Endothelial cell of umbilical vein (primary cell): ENCODE results near the gene ZBTB18. TPM values are rescaled to one million over a fixed set of nuclear protein-coding genes. Genes with fewer than 3 reads are reported as not detected.
"Not testable (repeated sequence)": the region's sequence is repeated elsewhere in the genome, so short reads cannot be mapped to it uniquely, and the experiment has no call there.

Experiments
- BruUV-seq: library from RNA; stranded (reverse); fragments of 400-500 nt; replicated peaks from 2 replicates; lab custom pipeline; 2021; lab: Mats Ljungman, UMichigan
- CTCF ChIA-PET: fragments of 300-600, 350-600 bp; sonication (Branson Sonifier 250); formaldehyde crosslinking; loops from one replicate; lab custom pipeline; 2021; ENCODE audit warnings: antibody characterized with exemption, inconsistent platforms; lab: Charles Lee
- POLR2A ChIA-PET: fragments of 300-600, 350-600 bp; sonication (Branson Sonifier 250); formaldehyde crosslinking; loops from one replicate; lab custom pipeline; 2021; ENCODE audit warnings: antibody characterized with exemption, inconsistent platforms; lab: Charles Lee
- DNase-seq: peaks from one replicate; pipeline ENCODE4 v3.0.0-alpha.2; 2011; ENCODE audit warnings: low read depth, low spot score
- FAIRE-seq: peaks from 2 replicates; lab custom pipeline; 2011; peaks lifted over from hg19 to GRCh38; lab: Jason Lieb, UNC
- H2AFZ ChIP-seq: 2 replicates; pipeline ENCODE4 v1.6.0; 2012; ENCODE audit warnings: low read depth, low read length, control low read depth, inconsistent platforms
- H3K27ac ChIP-seq: 2 replicates; pipeline ENCODE4 v1.5.1; 2011; ENCODE audit warnings: low read depth, mild to moderate bottlenecking, control low read depth, low read length, moderate library complexity; ENCODE audit not compliant: insufficient read depth
- H3K27me3 ChIP-seq, 2 experiments: 2 replicates each; pipeline versions ENCODE4 v1.6.0 to v1.6.1; 2011; ENCODE audit warnings: low read length in 2 of 2, mixed read lengths in 1 of 2; ENCODE audit not compliant: control insufficient read depth in 2 of 2, insufficient read depth in 2 of 2
- H3K36me3 ChIP-seq, 2 experiments: 2 replicates in 1 of 2; 3 replicates in 1 of 2; pipeline ENCODE4 v1.5.1; 2011; ENCODE audit warnings: low read length in 2 of 2, mild to moderate bottlenecking in 1 of 2, moderate library complexity in 1 of 2; ENCODE audit not compliant: control insufficient read depth in 2 of 2, insufficient read depth in 2 of 2; ENCODE audit errors: extremely low read depth in 1 of 2
- H3K4me1 ChIP-seq: 3 replicates; pipeline ENCODE4 v1.5.1; 2011; ENCODE audit warnings: mild to moderate bottlenecking, low read length; ENCODE audit not compliant: control insufficient read depth, insufficient read depth; ENCODE audit errors: extremely low read depth
- H3K4me2 ChIP-seq: 2 replicates; pipeline ENCODE4 v1.6.1; 2011; ENCODE audit warnings: low read length, control low read depth, mixed read lengths; ENCODE audit not compliant: insufficient read depth
- H3K4me3 ChIP-seq, 3 experiments: fragments of 200-600 bp in 1 of 3; sonication (generic), shearing (Covaris generic) in 1 of 3; replicated peaks in 1 of 3; 2 replicates each; pipeline ENCODE4 v1.5.1; 2011 to 2016; ENCODE audit warnings: control low read depth in 3 of 3, low read length in 3 of 3, mild to moderate bottlenecking in 2 of 3, inconsistent platforms in 1 of 3, low read depth in 1 of 3, moderate library complexity in 1 of 3; ENCODE audit not compliant: insufficient read depth in 1 of 3
- H3K79me2 ChIP-seq: 2 replicates; pipeline ENCODE4 v1.6.0; 2012; ENCODE audit warnings: low read length, inconsistent platforms; ENCODE audit not compliant: control insufficient read depth, insufficient read depth
- H3K9ac ChIP-seq: replicated peaks from 2 replicates; pipeline ENCODE3; 2011; ENCODE audit warnings: low read length, control low read depth; ENCODE audit not compliant: insufficient read depth; ENCODE audit errors: extremely low read depth
- H3K9me1 ChIP-seq: replicated peaks from 3 replicates; pipeline ENCODE4 v1.6.0; 2011; ENCODE audit warnings: mild to moderate bottlenecking, low read length; ENCODE audit not compliant: control insufficient read depth, insufficient read depth; ENCODE audit errors: extremely low read depth
- H3K9me3 ChIP-seq: replicated peaks from 2 replicates; pipeline ENCODE4 v1.5.1; 2012; ENCODE audit warnings: low read length, inconsistent platforms; ENCODE audit not compliant: control insufficient read depth, insufficient read depth
- H4K20me1 ChIP-seq: replicated peaks from 2 replicates; pipeline ENCODE3; 2011; ENCODE audit warnings: mild to moderate bottlenecking, low read length; ENCODE audit not compliant: control insufficient read depth, insufficient read depth; ENCODE audit errors: extremely low read depth
- EZH2 ChIP-seq: IDR thresholded peaks from 2 replicates; pipeline ENCODE4 v1.6.1; 2012; ENCODE audit warnings: borderline replicate concordance, low read depth, mild to moderate bottlenecking, moderate library complexity, low read length, inconsistent platforms; ENCODE audit not compliant: severe bottlenecking
- FOS ChIP-seq: IDR thresholded peaks from 2 replicates; pipeline ENCODE4 v1.6.1; 2011; ENCODE audit warnings: mild to moderate bottlenecking, low read length, moderate library complexity, borderline replicate concordance; ENCODE audit not compliant: insufficient read depth
- GATA2 ChIP-seq: IDR thresholded peaks from 2 replicates; pipeline ENCODE4 v1.7.0; 2011; ENCODE audit warnings: low read depth, mild to moderate bottlenecking, moderate library complexity, mixed read lengths, low read length; ENCODE audit not compliant: insufficient read length, insufficient read depth
- dilution Hi-C: fragments of 300-500 bp; cut with MboI; formaldehyde crosslinking; loops from one replicate; pipeline ENCODE4 v1.15.0; 2019; ENCODE audit warnings: low sequenced_read_pairs; ENCODE audit not compliant: extremely low pct_ligation_motif_present
- intact Hi-C: fragments of 100-400 bp; cut with micrococcal nuclease; formaldehyde crosslinking; loops from one replicate; pipeline ENCODE4 v1.10.0; 2022
- polyA plus RNA-seq, 4 experiments: library from polyadenylated mRNA; depleted of rRNA in 3 of 4; stranded (reverse) in 3 of 4; unstranded in 1 of 4; fragments of >200 nt; gene quantifications; 2 replicates each; pipeline versions ENCODE4 v1.2.1 to v1.2.3, GENCODE V29; 2011 to 2012; ENCODE audit warnings: missing spikeins in 1 of 4
- total RNA-seq: library from RNA; stranded (reverse); gene quantifications from 2 replicates; pipeline ENCODE4 v1.2.3, GENCODE V29; 2021

Gene ZBTB18
- total and polyA plus RNA-seq, 2 donors (not counting 3 experiments of a cell fraction or from before 2014, with no cell fraction given) = 15.5 to 21.1 TPM

GRCh38 chr1:244046254-244046653 is 4.8 kb upstream of the ZBTB18 start:
- dilution Hi-C loops, H3K27ac ChIP-seq, H3K9ac ChIP-seq, POLR2A ChIA-PET, H3K27me3 ChIP-seq, H2AFZ ChIP-seq, H4K20me1 ChIP-seq, H3K9me3 ChIP-seq, H3K9me1 ChIP-seq, H3K4me2 ChIP-seq, H3K4me3 ChIP-seq, DNase-seq, H3K36me3 ChIP-seq, BruUV-seq: not testable (repeated sequence)
- intact Hi-C loops = loop anchor here (5.0 kb wide), 5 partner anchors 276 to 704 kb away; partner anchors contain the start of gene ADSS2
- Histone ChIP-seq H3K4me1 (peaks cover 20% of the 10 kb centered on the region), H3K79me2 (peaks cover 20% of the 10 kb centered on the region)
- peak; percentile 18 for FAIRE-seq
- CTCF ChIA-PET = interaction anchor here (1.3 to 2.5 kb wide), 2 partner anchors 34 to 227 kb away, joined by 3 to 10 read pairs; no protein-coding TSS in a partner anchor

DNA sequence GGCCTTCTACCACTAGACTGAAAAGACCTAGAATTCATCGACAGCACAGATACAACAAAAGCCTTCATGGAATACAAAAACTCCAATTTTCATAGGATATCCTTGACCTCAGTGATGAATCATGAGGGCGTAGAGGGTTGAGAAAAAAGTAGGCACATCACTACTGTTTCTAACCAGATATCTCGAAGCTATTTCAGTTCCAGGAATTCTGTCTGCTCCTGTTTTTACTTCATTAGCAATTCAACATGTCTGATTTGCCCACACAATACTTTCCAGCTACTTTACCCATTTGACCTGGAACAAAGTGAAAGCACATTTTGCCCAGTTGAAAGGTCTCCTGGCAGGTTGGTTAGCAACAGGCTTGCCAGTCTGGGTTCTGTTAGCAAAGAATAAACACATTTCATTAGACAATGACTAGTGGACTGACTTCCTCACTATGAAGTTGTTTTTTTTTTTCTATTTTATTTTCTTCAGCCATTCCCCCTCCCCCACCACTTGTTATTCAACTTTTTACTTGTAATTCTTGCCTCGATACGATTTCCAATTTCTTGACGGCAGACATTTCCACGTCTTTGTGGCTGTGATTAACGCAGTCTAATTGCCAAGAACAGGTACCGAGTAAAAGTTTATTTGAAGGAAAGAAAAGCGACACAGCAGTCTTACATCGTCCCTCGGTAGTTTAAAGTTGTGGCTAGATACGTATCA is 4.0 kb upstream of the ZBTB18 start:
- Histone ChIP-seq H3K4me2 (peak overlapping the region; percentile 94), H3K9me3 (no peaks in the 10 kb centered on the region), H3K9ac (peak overlapping the region; percentile 99), H2AFZ (peak overlapping the region; percentile 86), H3K9me1 (no peaks in the 10 kb centered on the region), H3K36me3 (no peaks in the 10 kb centered on the region), H3K79me2 (peaks cover 28% of the 10 kb centered on the region), H3K4me1 (peaks cover 28% of the 10 kb centered on the region), H3K27ac (peak overlapping the region; percentile 93), H3K4me3 (peak overlapping the region; percentile 66 to 86 (median 77)), H3K27me3 (no peaks in the 10 kb centered on the region), H4K20me1 (no peaks in the 10 kb centered on the region)
- BruUV-seq = no TSS peak
- DNase-seq (peak; percentile 89), FAIRE-seq (peak; percentile 79)
- dilution Hi-C loops = no loop called here
- TF ChIP-seq FOS (peak; percentile 51), EZH2 (no peak), GATA2 (peak; percentile 34)
- POLR2A ChIA-PET = interaction anchor here (1.3 to 1.4 kb wide), 4 partner anchors 116 to 225 kb away, joined by 3 to 5 read pairs (median 4); partner anchors contain the start of gene AKT3
- intact Hi-C loops = loop anchor here (1.0 to 5.0 kb wide), 6 partner anchors 226 to 705 kb away; partner anchors contain the start of gene ADSS2
- CTCF ChIA-PET = interaction anchor here (1.3 to 2.5 kb wide), 3 partner anchors 35 to 339 kb away, joined by 3 to 10 read pairs (median 4); no protein-coding TSS in a partner anchor
